Measurements from ENCODE around the gene EGFL8.
"Not testable (repeated sequence)": the region's sequence is repeated elsewhere in the genome, so short reads cannot be mapped to it uniquely, and the experiment has no call there.

EGFL8 gene

GRCh38 chr6:32198345-32198696 lies 33.9 kb downstream of the EGFL8 start:
- no peak for DNase-seq

DNA sequence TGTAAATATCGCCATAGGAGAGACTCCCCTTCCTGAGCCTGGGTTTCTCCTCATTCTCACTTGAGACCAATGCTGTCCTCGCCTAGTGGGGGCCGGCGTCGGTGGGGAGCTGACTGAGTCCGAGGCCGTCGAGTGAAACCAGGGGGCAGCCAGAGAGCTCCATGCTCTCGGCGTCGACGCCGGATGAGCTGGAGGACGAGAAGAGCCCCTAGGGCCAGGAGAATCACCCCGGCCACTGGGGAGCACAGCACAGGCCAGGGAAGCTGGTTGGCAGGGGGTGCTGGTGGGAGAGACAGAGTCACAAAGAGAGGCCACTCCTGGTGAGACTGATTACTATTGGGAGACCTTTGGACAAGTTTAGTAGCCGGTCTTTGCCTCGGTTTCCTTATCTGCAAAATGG lies 34.5 kb downstream of the EGFL8 start:
- DNase-seq: no peak

DNA sequence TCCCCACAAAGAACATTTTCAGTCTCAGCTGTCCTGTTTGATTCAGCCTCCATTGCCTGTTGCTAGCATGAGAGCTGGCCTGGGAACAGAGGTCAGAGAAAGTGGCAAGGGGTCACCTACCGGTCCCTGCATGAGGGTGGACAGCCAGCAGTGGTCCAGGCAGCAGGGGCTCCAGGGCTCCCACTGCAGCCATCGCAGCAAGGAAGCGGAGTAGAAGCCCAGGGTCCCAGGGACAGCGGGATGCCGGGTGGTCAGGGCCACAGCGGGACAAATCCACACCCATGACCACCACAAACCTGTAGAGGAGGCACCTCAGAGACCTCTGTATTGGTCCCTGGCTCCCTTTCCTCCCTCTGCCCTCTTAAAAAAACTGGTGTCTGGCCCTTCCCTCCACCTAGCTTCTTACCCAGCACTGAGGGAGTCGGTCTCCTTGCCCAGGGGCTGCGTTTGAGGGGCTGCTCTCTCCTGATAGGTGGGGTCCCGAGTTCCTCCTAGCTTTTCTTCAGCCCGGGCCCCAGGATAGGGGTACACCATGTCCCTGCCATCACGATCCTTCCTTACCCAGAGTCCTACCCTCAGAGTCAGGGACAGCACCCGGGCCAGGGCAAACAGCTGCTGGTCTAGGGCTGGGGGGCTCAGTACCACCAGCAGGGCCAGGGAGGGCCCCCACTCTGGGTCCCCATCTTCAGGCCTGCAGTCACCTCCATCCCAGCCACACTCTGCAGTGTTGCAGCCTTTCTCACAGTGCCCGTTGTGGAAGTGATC lies 36.5 kb downstream of the EGFL8 start:
- no peak for DNase-seq

DNA sequence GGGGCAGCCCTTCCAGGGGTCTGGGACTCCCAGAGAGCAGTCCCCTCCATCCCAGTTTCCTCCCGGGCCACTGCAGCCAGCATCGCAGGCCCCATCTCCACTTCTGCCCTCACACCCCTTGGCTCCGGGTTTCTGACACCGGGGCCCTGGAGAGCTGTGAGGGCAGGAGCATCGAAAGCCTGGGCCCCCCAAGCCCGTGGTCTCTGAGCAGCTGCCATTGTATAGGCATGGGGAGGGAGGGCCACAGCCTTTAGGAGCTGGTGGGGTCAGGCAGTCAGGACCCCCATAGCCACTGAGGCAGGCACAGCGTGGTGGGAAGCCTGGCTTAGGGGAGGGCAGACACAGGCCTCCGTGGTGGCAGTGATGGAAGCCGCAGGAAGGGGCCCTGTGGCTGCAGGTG lies 37.8 kb downstream of the EGFL8 start:
- no peak for DNase-seq

GRCh38 chr6:32203426-32204267 lies 39.3 kb downstream of the EGFL8 start:
- DNase-seq: no peak

DNA sequence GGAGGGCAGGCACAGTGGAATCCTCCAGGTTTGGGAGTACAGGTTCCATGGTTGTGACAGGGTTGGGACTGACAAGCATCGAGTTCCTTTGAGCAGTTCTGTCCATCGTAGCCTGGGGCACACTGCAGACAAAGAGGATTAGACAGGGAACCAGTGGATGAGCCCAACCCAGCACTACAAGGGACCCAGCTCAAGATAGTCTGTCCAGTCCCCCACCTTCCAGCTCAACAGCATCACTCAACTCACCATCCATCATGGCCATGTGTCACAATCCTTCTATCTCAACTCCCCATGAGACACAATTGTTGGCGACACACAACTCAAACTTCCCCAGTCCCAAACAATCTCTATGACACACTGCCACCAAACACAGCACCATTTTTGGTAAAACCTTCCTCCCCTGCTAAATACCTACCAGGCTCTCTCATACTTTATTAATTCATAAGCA lies 39.9 kb downstream of the EGFL8 start:
- DNase-seq: no peak

- DNase-seq: no peak
Measured at GRCh38 chr6:32208996-32209395, 44.6 kb downstream of the EGFL8 start.

- no peak for DNase-seq
Measured at GRCh38 chr6:32210191-32210601, 45.8 kb downstream of the EGFL8 start.

DNA sequence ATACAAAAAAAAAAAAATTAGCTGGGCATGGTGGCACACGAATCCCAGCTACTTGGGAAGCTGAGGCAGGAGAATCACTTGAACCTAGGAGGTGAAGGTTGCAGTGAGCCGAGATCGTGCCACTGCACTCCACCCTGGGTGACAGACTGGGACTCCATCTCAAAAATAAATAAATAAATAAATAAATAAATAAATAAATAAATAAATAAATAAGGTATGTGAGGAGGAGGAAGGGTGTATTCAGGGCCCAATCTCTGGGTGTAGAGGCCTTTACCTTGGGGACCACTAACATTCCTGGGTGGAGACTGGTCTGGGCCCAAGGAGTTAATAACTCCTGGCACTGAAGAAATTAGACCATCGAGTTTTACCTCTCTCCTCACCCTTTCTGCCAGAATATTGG lies 47.0 kb downstream of the EGFL8 start:
- not testable (repeated sequence) for DNase-seq

DNA sequence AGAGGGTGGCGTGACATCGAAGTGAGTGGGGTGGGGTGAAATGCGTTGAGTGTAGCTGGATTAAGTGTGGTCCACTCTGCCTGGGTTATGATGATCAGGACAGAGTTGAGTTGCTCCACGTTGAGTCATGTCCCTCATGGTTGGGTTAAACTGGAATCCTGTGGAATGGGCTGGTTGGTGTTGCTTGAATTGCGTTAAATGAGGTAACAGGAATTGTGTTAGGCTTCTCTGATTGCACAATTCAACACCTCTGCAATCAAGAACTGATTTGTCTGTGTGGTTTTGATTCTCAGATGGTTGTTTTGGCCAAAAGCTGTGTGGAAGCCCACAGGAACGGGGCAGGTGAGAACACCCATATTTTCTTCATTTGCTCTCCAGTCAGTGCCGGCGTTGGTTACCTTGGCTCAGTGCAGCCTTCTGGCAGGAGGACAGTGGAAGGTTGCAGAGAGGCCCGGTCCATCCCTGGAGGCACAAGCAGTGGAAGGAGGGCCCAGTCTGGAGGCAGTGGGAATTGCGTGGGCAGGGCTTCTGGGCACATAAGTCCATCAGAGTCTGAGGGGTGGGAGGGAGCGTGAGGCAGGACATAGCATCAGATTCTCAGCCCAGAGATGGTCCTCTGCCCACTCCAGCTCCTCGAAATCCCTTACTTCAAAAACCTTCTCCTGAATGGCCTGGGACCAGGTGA lies 47.8 kb downstream of the EGFL8 start:
- no peak for DNase-seq

DNA sequence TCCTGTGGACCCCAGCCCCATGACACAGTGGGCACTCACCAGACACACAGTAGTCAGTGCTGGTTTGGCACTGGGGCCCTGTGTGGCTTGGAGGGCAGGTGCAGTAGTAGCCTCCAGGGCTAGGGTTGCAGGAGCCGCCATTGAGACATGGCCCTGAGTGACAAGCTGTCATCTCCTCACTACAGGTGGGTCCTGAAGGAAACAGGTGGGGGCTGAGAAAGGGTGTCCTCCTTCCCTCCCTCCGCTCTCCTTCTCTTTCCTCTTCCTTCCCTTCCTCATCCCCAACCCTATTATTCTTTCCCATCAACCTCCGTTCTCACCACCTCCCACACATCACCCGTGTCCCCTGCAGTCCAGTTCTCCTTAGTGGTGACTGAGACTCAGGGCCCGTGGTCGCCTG lies 49.3 kb downstream of the EGFL8 start:
- no peak for DNase-seq

GRCh38 chr6:32214126-32214525 lies 49.7 kb downstream of the EGFL8 start:
- DNase-seq: no peak

DNA sequence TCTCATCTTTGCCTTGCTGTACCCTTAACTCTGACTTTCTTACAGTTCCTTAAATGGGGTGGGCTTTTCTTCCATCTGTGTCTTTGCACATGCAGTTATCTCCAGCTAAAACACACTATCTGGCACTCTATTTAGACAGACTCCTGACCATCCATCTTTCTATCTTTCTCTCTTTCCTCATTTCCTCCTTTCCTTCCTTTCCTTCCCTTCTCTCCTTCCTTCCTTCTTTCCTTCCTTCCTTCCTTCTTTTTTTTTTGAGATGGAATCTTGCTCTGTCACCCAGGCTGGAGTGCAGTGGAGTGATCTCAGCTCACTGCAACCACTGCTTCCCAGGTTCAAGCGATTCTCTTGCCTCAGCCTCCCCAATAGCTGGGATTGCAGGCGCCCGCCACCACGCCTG lies 51.2 kb downstream of the EGFL8 start:
- no peak for DNase-seq

- no peak for DNase-seq
Measured at GRCh38 chr6:32216285-32216684, 51.9 kb downstream of the EGFL8 start.

DNA sequence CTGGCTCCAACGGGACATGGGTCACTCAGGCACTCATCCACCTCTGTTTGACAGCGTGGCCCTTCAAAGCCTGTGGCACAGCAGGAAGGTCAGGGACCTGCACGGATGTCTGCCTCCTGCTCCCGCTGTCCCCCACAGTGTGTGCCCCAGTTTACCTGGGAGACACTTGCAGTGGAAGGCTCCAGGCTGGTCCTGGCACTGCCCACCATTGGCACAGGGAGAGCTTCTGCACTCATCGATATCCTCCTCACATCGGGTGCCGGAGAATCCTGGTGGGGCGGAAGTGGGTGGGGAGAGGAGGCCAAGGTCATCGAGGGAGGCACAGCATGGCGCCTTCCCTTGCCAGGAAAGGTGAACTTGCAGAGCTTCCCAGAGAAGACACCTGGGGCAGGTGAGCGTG lies 52.6 kb downstream of the EGFL8 start:
- DNase-seq: no peak
